GM23248 (cell line): Measurements from ENCODE around the gene LARP4B.

Experiments used
- EZH2 ChIP-seq: fragments of 200-600 bp; sonication (generic); IDR thresholded peaks from 2 replicates; pipeline ENCODE4 v1.6.1; 2018; ENCODE audit warnings: antibody characterized with exemption, mild to moderate bottlenecking; ENCODE audit not compliant: insufficient read depth, poor library complexity, severe bottlenecking
- EZH2phosphoT487 ChIP-seq: fragments of 200-600 bp; sonication (generic); IDR thresholded peaks from 2 replicates; pipeline ENCODE4 v1.6.1; 2018; ENCODE audit warnings: antibody characterized with exemption, moderate library complexity, mild to moderate bottlenecking, low read depth; ENCODE audit not compliant: insufficient read depth

GRCh38 chr10:974785-975074, 43.2 kb upstream of the LARP4B start:
- TF ChIP-seq EZH2 (no peak), EZH2phosphoT487 (no peak)
